Measurements from ENCODE around the gene SHMT2. TPM values are rescaled to one million over a fixed set of nuclear protein-coding genes. Genes with fewer than 3 reads are reported as not detected.

SHMT2 gene
- total and polyA plus RNA-seq, 7 experiments from 2014 or later, result 21.7 to 175 (median 36.1) TPM

- Mint-ChIP-seq H3K9me3 (peaks cover 0 to 1% (median 0%) of the 10 kb centered on the region in 11 donors), H3K4me3 (no peak overlapping the region), H3K27ac (no peak overlapping the region), H3K4me1 (no peaks in the 10 kb centered on the region), H3K27me3 (no peaks in the 10 kb centered on the region), H3K36me3 (peaks cover 0 to 14% (median 0%) of the 10 kb centered on the region in 5 donors)
- ChIA-PET POLR2A (no interaction called here), CTCF (interaction anchor here (1.6 kb wide), 1 partner anchor 67 kb away, joined by 3 read pairs; no protein-coding TSS in a partner anchor)
- Histone ChIP-seq H3K36me3 (ENCODE audit: control insufficient read depth in 2 of 3, insufficient read depth in 3 of 3, low read length in 3 of 3) (peaks cover 0 to 7% (median 0%) of the 10 kb centered on the region in 3 experiments), H3K27ac (ENCODE audit: low read depth, low read length) (no peak overlapping the region), H3K4me1 (ENCODE audit: control insufficient read depth in 2 of 2, insufficient read depth in 2 of 2, low read length in 2 of 2) (no peaks in the 10 kb centered on the region), H3K4me3 (ENCODE audit: low read length) (no peak overlapping the region), H3K9me3 (ENCODE audit: control insufficient read depth in 2 of 3, low read length in 3 of 3) (no peaks in the 10 kb centered on the region), H3K27me3 (ENCODE audit: control insufficient read depth in 2 of 2, insufficient read depth in 2 of 2, low read length in 2 of 2) (no peaks in the 10 kb centered on the region)
- intact Hi-C loops (cut with micrococcal nuclease), result no loop called here
- DNase-seq, result no peak
- no peak for ATAC-seq
Observed at GRCh38 chr12:57190821-57191220, 38.7 kb upstream of the SHMT2 start.

DNA sequence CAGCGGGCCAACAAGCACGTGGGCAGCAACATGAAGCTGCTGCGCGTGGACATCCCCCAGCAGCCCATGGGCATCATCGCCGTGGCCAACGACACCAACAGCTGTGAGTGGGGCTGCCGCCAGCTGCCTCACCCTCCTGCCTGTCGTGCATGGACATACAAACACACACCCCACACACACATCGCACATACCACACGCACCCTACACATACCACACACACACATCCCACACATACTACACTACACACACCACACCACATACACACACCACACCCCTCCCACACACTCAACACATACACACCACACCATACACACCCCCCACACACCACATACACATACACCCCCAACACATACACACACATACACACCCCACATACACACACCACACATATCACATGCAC lies 38.1 kb upstream of the SHMT2 start:
- no peak for ATAC-seq
- CTCF ChIA-PET, result no interaction called here
- H3K36me3 Mint-ChIP-seq, result peaks cover 0 to 20% (median 0%) of the 10 kb centered on the region in 5 donors

DNA sequence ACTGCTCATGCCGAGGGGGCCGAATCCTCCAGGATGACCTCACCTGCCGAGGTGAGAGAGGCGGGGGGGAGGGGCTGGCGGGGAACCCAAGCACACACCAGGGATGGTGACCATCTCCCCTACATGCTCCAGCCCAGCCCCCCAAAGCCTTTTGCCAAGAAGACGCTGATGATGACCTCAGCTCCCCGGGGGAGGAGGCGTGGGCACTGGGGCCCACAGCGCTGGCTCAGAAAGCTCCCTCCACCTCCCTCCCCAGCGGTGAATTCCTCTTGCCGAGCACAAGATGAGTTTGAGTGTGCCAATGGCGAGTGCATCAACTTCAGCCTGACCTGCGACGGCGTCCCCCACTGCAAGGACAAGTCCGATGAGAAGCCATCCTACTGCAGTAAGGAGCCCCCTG lies 36.6 kb upstream of the SHMT2 start:
- H3K27me3 Mint-ChIP-seq, result peaks cover 0 to 3% (median 0%) of the 10 kb centered on the region in 5 donors
- peaks cover 0 to 13% (median 0%) of the 10 kb centered on the region in 3 experiments for H3K36me3 ChIP-seq (ENCODE audit: control insufficient read depth in 2 of 3, insufficient read depth in 3 of 3, low read length in 3 of 3)
- no peaks in the 10 kb centered on the region for H3K4me1 ChIP-seq (ENCODE audit: control insufficient read depth in 2 of 2, insufficient read depth in 2 of 2, low read length in 2 of 2)
- H3K4me1 Mint-ChIP-seq, result no peaks in the 10 kb centered on the region
- H3K27ac Mint-ChIP-seq, result no peak overlapping the region
- H3K36me3 Mint-ChIP-seq, result peaks cover 0 to 14% (median 4%) of the 10 kb centered on the region in 5 donors
- intact Hi-C loops (cut with micrococcal nuclease), result no loop called here
- no peaks in the 10 kb centered on the region for H3K9me3 ChIP-seq (ENCODE audit: control insufficient read depth in 2 of 3, low read length in 3 of 3)
- H3K4me3 ChIP-seq (ENCODE audit: low read length), result no peak overlapping the region
- H3K27ac ChIP-seq (ENCODE audit: low read depth, low read length), result no peak overlapping the region
- H3K9me3 Mint-ChIP-seq, result peaks cover 0 to 1% (median 0%) of the 10 kb centered on the region in 11 donors
- ChIA-PET CTCF (no interaction called here), POLR2A (no interaction called here)
- H3K4me3 Mint-ChIP-seq, result no peak overlapping the region
- ATAC-seq, result no peak
- no peak for DNase-seq
- H3K27me3 ChIP-seq (ENCODE audit: control insufficient read depth in 2 of 2, insufficient read depth in 2 of 2, low read length in 2 of 2), result no peaks in the 10 kb centered on the region

More for the DNA sequence above, 38.1 kb upstream of the SHMT2 start:
- Histone ChIP-seq H3K4me1 (ENCODE audit: control insufficient read depth in 2 of 2, insufficient read depth in 2 of 2, low read length in 2 of 2) (no peaks in the 10 kb centered on the region), H3K27me3 (ENCODE audit: control insufficient read depth in 2 of 2, insufficient read depth in 2 of 2, low read length in 2 of 2) (no peaks in the 10 kb centered on the region), H3K4me3 (ENCODE audit: low read length) (no peak overlapping the region), H3K9me3 (ENCODE audit: control insufficient read depth in 2 of 3, low read length in 3 of 3) (no peaks in the 10 kb centered on the region), H3K27ac (ENCODE audit: low read depth, low read length) (no peak overlapping the region), H3K36me3 (ENCODE audit: control insufficient read depth in 2 of 3, insufficient read depth in 3 of 3, low read length in 3 of 3) (peaks cover 0 to 7% (median 0%) of the 10 kb centered on the region in 3 experiments)
- H3K4me1 Mint-ChIP-seq, result no peaks in the 10 kb centered on the region
- intact Hi-C loops (cut with micrococcal nuclease), result no loop called here
- peaks cover 0 to 1% (median 0%) of the 10 kb centered on the region in 11 donors for H3K9me3 Mint-ChIP-seq
- POLR2A ChIA-PET, result no interaction called here
- H3K27me3 Mint-ChIP-seq, result peaks cover 0 to 1% (median 0%) of the 10 kb centered on the region in 5 donors
- H3K27ac Mint-ChIP-seq, result peak overlapping the region in 1 of 9 donors; percentile 53
- DNase-seq, result no peak
- no peak overlapping the region for H3K4me3 Mint-ChIP-seq

DNA sequence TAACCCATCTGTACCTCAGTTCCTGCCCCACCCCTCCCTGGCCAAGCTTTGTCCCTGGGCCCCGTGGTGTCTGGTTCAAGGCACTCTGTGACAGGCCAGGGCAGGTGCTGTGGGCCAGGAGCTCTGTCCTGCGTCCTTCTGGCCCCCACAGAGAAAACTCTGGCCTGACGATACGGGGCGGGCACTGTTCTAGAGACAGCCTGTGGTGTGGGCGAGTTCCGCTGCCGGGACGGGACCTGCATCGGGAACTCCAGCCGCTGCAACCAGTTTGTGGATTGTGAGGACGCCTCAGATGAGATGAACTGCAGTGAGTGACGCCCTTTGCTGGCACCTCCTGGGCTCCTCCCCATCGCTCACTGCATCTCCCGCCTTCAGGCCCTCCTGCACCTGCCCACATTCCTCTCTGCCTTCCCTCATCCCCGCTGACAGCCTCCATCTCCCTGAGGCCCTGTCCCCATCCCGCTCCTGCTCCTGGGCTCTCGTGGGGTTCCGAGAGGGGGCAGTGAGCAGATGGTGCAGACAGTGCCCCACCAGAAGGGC lies 35.7 kb upstream of the SHMT2 start:
- no peaks in the 10 kb centered on the region for H3K27me3 ChIP-seq (ENCODE audit: control insufficient read depth in 2 of 2, insufficient read depth in 2 of 2, low read length in 2 of 2)
- no peaks in the 10 kb centered on the region for H3K4me1 Mint-ChIP-seq
- H3K27ac Mint-ChIP-seq, result no peak overlapping the region
- H3K9me3 Mint-ChIP-seq, result peaks cover 0 to 1% (median 0%) of the 10 kb centered on the region in 11 donors
- DNase-seq (no peak), ATAC-seq (no peak)
- CTCF ChIA-PET, result no interaction called here
- no peak overlapping the region for H3K27ac ChIP-seq (ENCODE audit: low read depth, low read length)
- no peaks in the 10 kb centered on the region for H3K4me1 ChIP-seq (ENCODE audit: control insufficient read depth in 2 of 2, insufficient read depth in 2 of 2, low read length in 2 of 2)
- H3K4me3 Mint-ChIP-seq, result no peak overlapping the region
- H3K36me3 Mint-ChIP-seq, result peaks cover 0 to 14% (median 4%) of the 10 kb centered on the region in 5 donors
- H3K9me3 ChIP-seq (ENCODE audit: control insufficient read depth in 2 of 3, low read length in 3 of 3), result no peaks in the 10 kb centered on the region
- peaks cover 0 to 14% (median 0%) of the 10 kb centered on the region in 3 experiments for H3K36me3 ChIP-seq (ENCODE audit: control insufficient read depth in 2 of 3, insufficient read depth in 3 of 3, low read length in 3 of 3)
- POLR2A ChIA-PET, result interaction anchor here (0.7 kb wide), 1 partner anchor 206 kb away, joined by 3 read pairs; no protein-coding TSS in a partner anchor
- H3K27me3 Mint-ChIP-seq, result peaks cover 0 to 3% (median 0%) of the 10 kb centered on the region in 5 donors
- H3K4me3 ChIP-seq (ENCODE audit: low read length), result no peak overlapping the region
- intact Hi-C loops (cut with micrococcal nuclease), result no loop called here

- H3K4me1 ChIP-seq (ENCODE audit: control insufficient read depth in 2 of 2, insufficient read depth in 2 of 2, low read length in 2 of 2), result no peaks in the 10 kb centered on the region
Observed at GRCh38 chr12:57194253-57194652, 35.3 kb upstream of the SHMT2 start.

GRCh38 chr12:57195186-57195585 lies 34.3 kb upstream of the SHMT2 start:
- H3K27me3 ChIP-seq (ENCODE audit: control insufficient read depth in 2 of 2, insufficient read depth in 2 of 2, low read length in 2 of 2), result no peaks in the 10 kb centered on the region
- H3K36me3 ChIP-seq (ENCODE audit: control insufficient read depth in 2 of 3, insufficient read depth in 3 of 3, low read length in 3 of 3), result peaks cover 0 to 14% (median 0%) of the 10 kb centered on the region in 3 experiments

More at GRCh38 chr12:57194253-57194652, 35.3 kb upstream of the SHMT2 start:
- H3K4me1 Mint-ChIP-seq, result no peaks in the 10 kb centered on the region
- no peak overlapping the region for H3K27ac Mint-ChIP-seq
- H3K36me3 Mint-ChIP-seq, result peaks cover 0 to 14% (median 4%) of the 10 kb centered on the region in 5 donors
- Histone ChIP-seq H3K27ac (ENCODE audit: low read depth, low read length) (no peak overlapping the region), H3K9me3 (ENCODE audit: control insufficient read depth in 2 of 3, low read length in 3 of 3) (no peaks in the 10 kb centered on the region), H3K4me3 (ENCODE audit: low read length) (no peak overlapping the region), H3K36me3 (ENCODE audit: control insufficient read depth in 2 of 3, insufficient read depth in 3 of 3, low read length in 3 of 3) (peaks cover 0 to 14% (median 0%) of the 10 kb centered on the region in 3 experiments), H3K27me3 (ENCODE audit: control insufficient read depth in 2 of 2, insufficient read depth in 2 of 2, low read length in 2 of 2) (no peaks in the 10 kb centered on the region)
- ChIA-PET POLR2A (interaction anchor here (0.7 kb wide), 1 partner anchor 206 kb away, joined by 3 read pairs; no protein-coding TSS in a partner anchor), CTCF (no interaction called here)
- intact Hi-C loops (cut with micrococcal nuclease), result no loop called here
- DNase-seq (no peak), ATAC-seq (no peak)
- no peak overlapping the region for H3K4me3 Mint-ChIP-seq
- H3K9me3 Mint-ChIP-seq, result peaks cover 0 to 1% (median 0%) of the 10 kb centered on the region in 11 donors
- H3K27me3 Mint-ChIP-seq, result peaks cover 0 to 3% (median 0%) of the 10 kb centered on the region in 5 donors

More at GRCh38 chr12:57195186-57195585, 34.3 kb upstream of the SHMT2 start:
- H3K27ac Mint-ChIP-seq, result no peak overlapping the region
- H3K4me3 ChIP-seq (ENCODE audit: low read length), result no peak overlapping the region
- H3K27me3 Mint-ChIP-seq, result peaks cover 0 to 3% (median 0%) of the 10 kb centered on the region in 5 donors
- no peaks in the 10 kb centered on the region for H3K4me1 ChIP-seq (ENCODE audit: control insufficient read depth in 2 of 2, insufficient read depth in 2 of 2, low read length in 2 of 2)
- ATAC-seq (no peak), DNase-seq (no peak)
- peaks cover 0 to 1% (median 0%) of the 10 kb centered on the region in 11 donors for H3K9me3 Mint-ChIP-seq
- ChIA-PET POLR2A (no interaction called here), CTCF (no interaction called here)
- H3K4me3 Mint-ChIP-seq, result no peak overlapping the region
- H3K4me1 Mint-ChIP-seq, result no peaks in the 10 kb centered on the region
- intact Hi-C loops (cut with micrococcal nuclease), result no loop called here
- no peak overlapping the region for H3K27ac ChIP-seq (ENCODE audit: low read depth, low read length)
- H3K9me3 ChIP-seq (ENCODE audit: control insufficient read depth in 2 of 3, low read length in 3 of 3), result no peaks in the 10 kb centered on the region
- H3K36me3 Mint-ChIP-seq, result peaks cover 0 to 14% (median 4%) of the 10 kb centered on the region in 5 donors

Data from naive thymus-derived CD4-positive, alpha-beta T cell (primary cell).